Natural killer cell (primary cell): ENCODE data around the gene UAP1L1. TPM values are rescaled to one million over a fixed set of nuclear protein-coding genes. Genes with fewer than 3 reads are reported as not detected.

Experiments used
- ATAC-seq, 3 donors: fragments of 150-1000 bp in 2 of 3; fragments of 200-7000 bp in 1 of 3; cut with Tn5 transposase; 1 replicate in 1 of 3; 2 replicates in 2 of 3; pipeline ENCODE4 v1.10.0; 2021; ENCODE audit warnings: mild to moderate bottlenecking in 2 of 3, moderate library complexity in 2 of 3
- DNase-seq, 2 donors: peaks; one replicate each; pipeline versions ENCODE4 v3.0.0 to v3.0.0-alpha.2; 2013 to 2021; ENCODE audit warnings: mixed read lengths in 1 of 2
- H3K27ac ChIP-seq: one replicate; pipeline ENCODE4 v1.5.1; 2013; ENCODE audit warnings: mild to moderate bottlenecking, low read length
- H3K27me3 ChIP-seq: one replicate; pipeline ENCODE4 v1.6.1; 2013; ENCODE audit warnings: low read length; ENCODE audit not compliant: control insufficient read depth, insufficient read depth
- H3K36me3 ChIP-seq: one replicate; pipeline ENCODE4 v1.6.1; 2013; ENCODE audit warnings: low read length; ENCODE audit not compliant: control insufficient read depth, insufficient read depth
- H3K4me1 ChIP-seq: one replicate; pipeline ENCODE4 v1.6.1; 2013; ENCODE audit warnings: low read length; ENCODE audit not compliant: control insufficient read depth, insufficient read depth
- H3K4me3 ChIP-seq: one replicate; pipeline ENCODE4 v1.5.1; 2013; ENCODE audit warnings: low read length
- H3K9me3 ChIP-seq: one replicate; pipeline ENCODE4 v1.6.1; 2013; ENCODE audit warnings: low read length; ENCODE audit not compliant: control insufficient read depth, insufficient read depth
- H3K27ac Mint-ChIP-seq, 2 donors: one replicate each; pipeline ENCODE4 v1.8.0; 2022; ENCODE audit warnings: mild to moderate bottlenecking in 2 of 2, mixed read lengths in 2 of 2, moderate library complexity in 1 of 2
- H3K27me3 Mint-ChIP-seq, 2 donors: one replicate each; pipeline ENCODE4 v1.8.0; 2022; ENCODE audit warnings: low read depth in 2 of 2, mixed read lengths in 2 of 2
- H3K36me3 Mint-ChIP-seq: one replicate; pipeline ENCODE4 v1.8.0; 2022; ENCODE audit warnings: mixed read lengths
- H3K4me1 Mint-ChIP-seq, 2 donors: one replicate each; pipeline ENCODE4 v1.8.0; 2022; ENCODE audit warnings: mixed read lengths in 2 of 2
- H3K4me3 Mint-ChIP-seq: one replicate; pipeline ENCODE4 v1.8.0; 2022; ENCODE audit warnings: mild to moderate bottlenecking, moderate library complexity, mixed read lengths
- H3K9me3 Mint-ChIP-seq, 2 donors: one replicate each; pipeline ENCODE4 v1.8.0; 2022; ENCODE audit warnings: mixed read lengths in 2 of 2
- WGBS: methylation state at CpG from one replicate; pipeline ENCODE4 v1.1.7; 2013; ENCODE audit warnings: missing lambda C conversion rate; ENCODE audit not compliant: insufficient coverage; 5-methylcytosine and 5-hydroxymethylcytosine counted together
- intact Hi-C: fragments of 100-400 bp; cut with micrococcal nuclease; formaldehyde crosslinking; loops from one replicate; pipeline ENCODE4 v1.14.2; 2022
- total RNA-seq, 4 donors: library from RNA; stranded (reverse); fragments of 120-200 nt in 1 of 4; gene quantifications; one replicate each; pipeline versions ENCODE4 v1.2.3 to v1.2.4, GENCODE V29; 2013 to 2022
- TF ChIP-seq, protein P1 (sequence below): fragments of 200-600 bp; IDR thresholded peaks from one replicate; pipeline ENCODE4 v1.8.0; 2022; ENCODE audit warnings: antibody characterized with exemption

Gene UAP1L1
- total RNA-seq, 3 donors from 2014 or later (not counting 1 experiment from before 2014, with no cell fraction given): 10.5 to 25.8 (median 19.3) TPM

DNA sequence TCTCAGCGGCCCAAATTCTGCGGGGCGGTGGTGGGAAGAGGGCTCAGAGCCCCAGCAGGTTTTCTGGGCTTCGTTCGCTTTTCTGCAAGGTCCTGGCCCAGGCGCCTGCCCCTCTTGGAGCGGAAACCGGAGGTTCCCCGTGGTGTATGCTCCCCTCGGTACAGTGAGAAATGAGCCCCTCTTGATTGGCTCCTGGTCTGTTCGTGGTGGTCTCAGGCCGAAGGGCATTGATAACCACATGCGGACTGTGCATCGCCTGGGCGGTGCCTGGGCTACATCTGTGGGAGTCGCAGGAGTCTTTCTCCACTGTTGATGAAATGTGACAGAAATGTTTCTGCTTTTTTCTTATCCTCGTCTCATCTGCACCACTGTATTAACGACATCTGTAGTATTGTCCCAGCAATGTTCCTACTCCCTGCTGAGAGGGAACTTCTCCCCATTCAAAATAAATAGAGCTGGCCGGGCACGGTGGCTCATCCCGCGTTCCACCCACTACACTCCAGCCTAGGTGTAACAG is 10.2 kb downstream of the UAP1L1 start:
- peak overlapping the region; percentile 75 to 96 for H3K27ac Mint-ChIP-seq
- H3K4me3 ChIP-seq: peak overlapping the region; percentile 57
- no peak for DNase-seq
- TF ChIP-seq, protein P1, sequence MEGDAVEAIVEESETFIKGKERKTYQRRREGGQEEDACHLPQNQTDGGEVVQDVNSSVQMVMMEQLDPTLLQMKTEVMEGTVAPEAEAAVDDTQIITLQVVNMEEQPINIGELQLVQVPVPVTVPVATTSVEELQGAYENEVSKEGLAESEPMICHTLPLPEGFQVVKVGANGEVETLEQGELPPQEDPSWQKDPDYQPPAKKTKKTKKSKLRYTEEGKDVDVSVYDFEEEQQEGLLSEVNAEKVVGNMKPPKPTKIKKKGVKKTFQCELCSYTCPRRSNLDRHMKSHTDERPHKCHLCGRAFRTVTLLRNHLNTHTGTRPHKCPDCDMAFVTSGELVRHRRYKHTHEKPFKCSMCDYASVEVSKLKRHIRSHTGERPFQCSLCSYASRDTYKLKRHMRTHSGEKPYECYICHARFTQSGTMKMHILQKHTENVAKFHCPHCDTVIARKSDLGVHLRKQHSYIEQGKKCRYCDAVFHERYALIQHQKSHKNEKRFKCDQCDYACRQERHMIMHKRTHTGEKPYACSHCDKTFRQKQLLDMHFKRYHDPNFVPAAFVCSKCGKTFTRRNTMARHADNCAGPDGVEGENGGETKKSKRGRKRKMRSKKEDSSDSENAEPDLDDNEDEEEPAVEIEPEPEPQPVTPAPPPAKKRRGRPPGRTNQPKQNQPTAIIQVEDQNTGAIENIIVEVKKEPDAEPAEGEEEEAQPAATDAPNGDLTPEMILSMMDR: no peak
- H3K4me1 Mint-ChIP-seq: peaks cover 15 to 29% of the 10 kb centered on the region in 2 donors
- H3K27ac ChIP-seq: peak overlapping the region; percentile 81
- H3K9me3 ChIP-seq: no peaks in the 10 kb centered on the region
- intact Hi-C loops: no loop called here
- peaks cover 18% of the 10 kb centered on the region for H3K4me1 ChIP-seq
- peak overlapping the region; percentile 78 for H3K4me3 Mint-ChIP-seq
- H3K27me3 Mint-ChIP-seq: no peaks in the 10 kb centered on the region
- no peaks in the 10 kb centered on the region for H3K36me3 Mint-ChIP-seq
- WGBS: 13% methylated on average over 22 of the region's 22 CpGs
- H3K36me3 ChIP-seq: peaks cover 9% of the 10 kb centered on the region
- no peaks in the 10 kb centered on the region for H3K9me3 Mint-ChIP-seq
- H3K27me3 ChIP-seq: no peaks in the 10 kb centered on the region
- ATAC-seq: no peak

DNA sequence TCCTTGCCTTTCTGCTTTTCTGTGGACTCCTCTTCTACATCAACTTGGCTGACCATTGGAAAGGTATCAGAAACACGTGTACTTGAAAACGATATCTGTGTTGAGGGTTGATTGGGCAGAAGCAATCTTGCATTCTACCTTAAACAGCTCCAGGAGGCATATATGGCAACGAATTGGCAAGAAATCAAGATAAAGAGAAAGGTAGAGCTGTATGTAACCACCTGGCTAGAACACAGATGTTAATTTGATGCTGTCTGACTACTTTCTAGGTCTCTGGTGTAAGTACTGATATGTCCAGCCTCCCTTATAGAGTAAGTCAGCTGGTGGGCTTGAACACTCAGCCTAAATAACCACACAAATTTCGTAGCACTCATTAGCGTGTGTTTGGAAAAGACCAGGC is 10.8 kb downstream of the UAP1L1 start:
- H3K4me3 ChIP-seq: no peak overlapping the region
- WGBS: 94% methylated on average over 5 of the region's 5 CpGs
- ATAC-seq: no peak

DNA sequence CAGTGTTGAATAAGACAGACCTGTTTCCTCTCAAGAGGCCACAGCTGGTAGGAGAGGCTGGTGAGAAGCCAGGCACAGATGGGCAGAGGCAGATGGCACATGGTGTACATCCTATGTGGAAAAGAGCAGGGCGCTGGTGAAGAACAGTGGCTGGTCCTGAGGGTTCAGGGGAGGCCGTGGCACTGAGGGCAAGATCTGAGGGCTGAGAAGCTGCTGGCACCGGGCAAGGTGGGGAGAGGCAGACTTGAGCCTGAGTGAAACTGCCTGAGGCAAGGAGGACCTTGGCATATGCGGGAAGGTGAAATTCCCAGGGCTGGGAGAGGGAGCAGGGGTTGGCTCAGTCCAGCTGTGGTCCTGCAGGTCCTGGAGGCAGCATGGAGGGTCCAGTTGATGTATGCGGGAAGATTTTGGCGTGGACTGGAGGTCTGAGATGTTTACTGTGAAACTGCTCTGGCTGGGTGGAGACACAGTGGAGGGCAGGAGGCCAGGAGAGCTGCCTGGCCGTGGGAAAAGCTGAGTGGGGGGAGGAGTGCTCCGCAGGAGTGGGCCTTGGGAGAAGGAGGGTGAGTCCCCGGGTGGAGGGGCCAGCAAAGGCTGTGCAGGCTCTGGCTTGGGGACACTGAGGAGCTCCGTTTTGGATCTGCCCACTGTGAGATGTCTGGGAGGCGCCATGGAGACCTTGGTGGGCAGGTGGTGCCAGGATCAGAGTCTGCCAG is 12.1 kb downstream of the UAP1L1 start:
- H3K36me3 ChIP-seq: peaks cover 16% of the 10 kb centered on the region
- no peaks in the 10 kb centered on the region for H3K27me3 ChIP-seq
- H3K9me3 Mint-ChIP-seq: no peaks in the 10 kb centered on the region
- peak overlapping the region; percentile 21 to 76 for H3K27ac Mint-ChIP-seq
- peaks cover 15 to 29% of the 10 kb centered on the region in 2 donors for H3K4me1 Mint-ChIP-seq
- no peak overlapping the region for H3K4me3 Mint-ChIP-seq
- intact Hi-C loops: no loop called here
- ATAC-seq (no peak), DNase-seq (no peak)
- no peak overlapping the region for H3K4me3 ChIP-seq
- WGBS: 91% methylated on average over 11 of the region's 11 CpGs
- TF ChIP-seq, protein P1: no peak
- H3K27ac ChIP-seq: no peak overlapping the region
- H3K27me3 Mint-ChIP-seq: no peaks in the 10 kb centered on the region
- H3K36me3 Mint-ChIP-seq: no peaks in the 10 kb centered on the region
- H3K4me1 ChIP-seq: peaks cover 18% of the 10 kb centered on the region
- H3K9me3 ChIP-seq: no peaks in the 10 kb centered on the region

More for the DNA sequence above, 10.8 kb downstream of the UAP1L1 start:
- H3K27me3 ChIP-seq: no peaks in the 10 kb centered on the region
- H3K36me3 Mint-ChIP-seq: no peaks in the 10 kb centered on the region
- H3K36me3 ChIP-seq: peaks cover 14% of the 10 kb centered on the region
- TF ChIP-seq, protein P1: no peak
- peaks cover 15 to 29% of the 10 kb centered on the region in 2 donors for H3K4me1 Mint-ChIP-seq
- H3K4me1 ChIP-seq: peaks cover 18% of the 10 kb centered on the region
- no peaks in the 10 kb centered on the region for H3K9me3 ChIP-seq
- peak overlapping the region; percentile 75 to 96 for H3K27ac Mint-ChIP-seq
- H3K27ac ChIP-seq: no peak overlapping the region
- H3K4me3 Mint-ChIP-seq: peak overlapping the region; percentile 78
- no peaks in the 10 kb centered on the region for H3K9me3 Mint-ChIP-seq
- no peak for DNase-seq
- intact Hi-C loops: no loop called here
- no peaks in the 10 kb centered on the region for H3K27me3 Mint-ChIP-seq
